Testis (tissue), 2 donors: Measurements from ENCODE around the gene SHQ1.

Source experiments
- CTCF ChIP-seq, 3 experiments: fragments of 450-650 bp in 2 of 3; fragments of 200-600 bp in 1 of 3; sonication (generic) in 1 of 3; IDR thresholded peaks; one replicate each; pipeline ENCODE4 v1.5.1; 2016 to 2019; ENCODE audit warnings: antibody characterized with exemption in 3 of 3, mild to moderate bottlenecking in 2 of 3, moderate library complexity in 1 of 3
- POLR2A ChIP-seq: fragments of 450-650 bp; IDR thresholded peaks from one replicate; pipeline ENCODE4 v1.6.1; 2017; ENCODE audit warnings: antibody characterized with exemption, mild to moderate bottlenecking, moderate library complexity

GRCh38 chr3:72892870-72893269, 44.6 kb upstream of the SHQ1 start:
- TF ChIP-seq CTCF (IDR thresholded peaks at IDR 0.05), result peak in 1 of 3 experiments; percentile 31
- no peak for TF ChIP-seq POLR2A
